K562 (cell line): ENCODE results near the gene SLC26A6. TPM values are rescaled to one million over a fixed set of nuclear protein-coding genes. Genes with fewer than 3 reads are reported as not detected.

ENCODE experiments used
- MNT ChIP-seq, 2 experiments: fragments of 450-650 bp; conservative IDR thresholded peaks; 2 replicates each; pipeline ENCODE4 v1.6.1; 2017; ENCODE audit warnings: mild to moderate bottlenecking in 2 of 2, moderate library complexity in 2 of 2
- NBN ChIP-seq: fragments of 450-650 bp; IDR thresholded peaks from 2 replicates; pipeline ENCODE4 v1.6.1; 2016; ENCODE audit warnings: low read depth, mild to moderate bottlenecking
- NCOA4 ChIP-seq: fragments of 450-650 bp; IDR thresholded peaks from 2 replicates; pipeline ENCODE4 v1.6.1; 2018; ENCODE audit warnings: mild to moderate bottlenecking; ENCODE audit not compliant: partially characterized antibody
- NR2C2 ChIP-seq, 2 experiments: fragments of 200-800 bp in 1 of 2; sonication (Bioruptor generic) in 1 of 2; sonication (generic) in 1 of 2; formaldehyde crosslinking in 1 of 2; IDR thresholded peaks; 2 replicates each; pipeline versions ENCODE4 v1.6.1 to v1.8.0; 2016 to 2022; ENCODE audit warnings: mild to moderate bottlenecking in 1 of 2, missing compliant biosample characterization in 1 of 2, missing genetic modification characterization in 1 of 2, missing genetic modification reagents in 1 of 2
- RAD51 ChIP-seq: fragments of 450-650 bp; IDR thresholded peaks from 2 replicates; pipeline ENCODE4 v1.7.1; 2016; ENCODE audit warnings: low read depth, mild to moderate bottlenecking, borderline replicate concordance
- SRSF1 ChIP-seq: fragments of 200-400 bp; formaldehyde crosslinking; IDR thresholded peaks from 2 replicates; pipeline ENCODE4 v1.6.1; 2017; ENCODE audit warnings: mild to moderate bottlenecking, low read depth, low read length, moderate library complexity
- ZNF511 ChIP-seq: sonication (generic); formaldehyde crosslinking; IDR thresholded peaks from 2 replicates; pipeline ENCODE4 v1.8.0; 2022; ENCODE audit warnings: mild to moderate bottlenecking, missing genetic modification reagents
- ZNF609 ChIP-seq: sonication (generic); formaldehyde crosslinking; IDR thresholded peaks from 2 replicates; pipeline ENCODE4 v1.8.1; 2023; ENCODE audit warnings: missing genetic modification reagents, mild to moderate bottlenecking, borderline replicate concordance
- polyA plus RNA-seq, 8 experiments: library from polyadenylated mRNA; depleted of rRNA in 4 of 8; stranded (reverse) in 5 of 8; unstranded in 3 of 8; fragments of >200 nt; fragmentation: Nextera tagmentation in 2 of 8; fragmentation: Illumina TruSeq in 1 of 8; extraction: Ambion mirVana in 2 of 8; extraction: Trizol in 1 of 8; gene quantifications; 2 replicates each; pipeline versions ENCODE4 v1.2.1 to v1.2.3, GENCODE V29; 2011 to 2014; ENCODE audit warnings: inconsistent platforms in 1 of 8, missing spikeins in 1 of 8
- total RNA-seq, 7 experiments: library from RNA; depleted of rRNA in 6 of 7; stranded (reverse); fragments of >200 nt in 6 of 7; fragmentation: Illumina TruSeq in 2 of 7; extraction: Trizol in 2 of 7; gene quantifications; 2 replicates each; pipeline versions ENCODE4 v1.2.1 to v1.2.3, GENCODE V29; 2011 to 2021; ENCODE audit warnings: low replicate concordance in 1 of 7

Gene SLC26A6
- total and polyA plus RNA-seq, 9 of the 15 experiments (the other 6 are each of a cell fraction or from before 2014, with no cell fraction given), result 2.1 to 27.2 (median 14.8) TPM

- TF ChIP-seq SRSF1, result no peak
- TF ChIP-seq ZNF511, result no peak
- TF ChIP-seq RAD51, result no peak
- TF ChIP-seq NCOA4, result no peak
- no peak for TF ChIP-seq ZNF609 (CRISPR knock-in tag)
- no peak for TF ChIP-seq NR2C2 (CRISPR knock-in tag; IDR thresholded peaks at IDR 0.05)
- TF ChIP-seq NR2C2 (tag; IDR thresholded peaks at IDR 0.05), result no peak
- TF ChIP-seq NBN, result no peak
- no peak for TF ChIP-seq MNT (conservative IDR thresholded peaks at IDR 0.05)
Measured at GRCh38 chr3:48655063-48655462, 19.8 kb upstream of the SLC26A6 start (continued).
